Gastroesophageal sphincter (tissue), 4 donors: ENCODE results near the gene IFIT1. TPM values are rescaled to one million over a fixed set of nuclear protein-coding genes. Genes with fewer than 3 reads are reported as not detected.

Source experiments
- ATAC-seq: fragments of 150-250 bp; one replicate; pipeline ENCODE4 v1.9.1; 2016; ENCODE audit warnings: mild to moderate bottlenecking, moderate library complexity
- H3K27ac ChIP-seq, 4 donors: fragments of 200-600 bp; sonication (generic) in 3 of 4; 1 replicate in 3 of 4; 2 replicates in 1 of 4; pipeline ENCODE4 v1.5.1; 2016 to 2019
- H3K27me3 ChIP-seq: fragments of 200-600 bp; sonication (generic); one replicate; pipeline ENCODE4 v1.5.1; 2019
- H3K36me3 ChIP-seq, 2 donors: fragments of 200-600 bp; sonication (generic); one replicate each; pipeline ENCODE4 v1.5.1; 2019; ENCODE audit warnings: control low read depth in 1 of 2
- H3K4me1 ChIP-seq, 3 donors: fragments of 200-600 bp; sonication (generic); 1 replicate in 2 of 3; 2 replicates in 1 of 3; pipeline ENCODE4 v1.5.1; 2016 to 2019; ENCODE audit warnings: control low read depth in 2 of 3
- H3K4me3 ChIP-seq, 2 donors: fragments of 200-600 bp; sonication (generic); one replicate each; pipeline ENCODE4 v1.5.1; 2019; ENCODE audit warnings: mild to moderate bottlenecking in 1 of 2, moderate library complexity in 1 of 2
- H3K9me3 ChIP-seq, 3 donors: fragments of 200-600 bp; sonication (generic); one replicate each; pipeline ENCODE4 v1.5.1; 2017 to 2019; ENCODE audit warnings: control low read depth in 2 of 3
- EP300 ChIP-seq: sonication (generic); formaldehyde crosslinking; IDR thresholded peaks from one replicate; pipeline ENCODE4 v1.6.1; 2017; ENCODE audit warnings: antibody characterized with exemption, mild to moderate bottlenecking
- POLR2A ChIP-seq, 2 donors: fragments of 450-650 bp; IDR thresholded peaks; one replicate each; pipeline ENCODE4 v1.6.1; 2017; ENCODE audit warnings: antibody characterized with exemption in 2 of 2, mild to moderate bottlenecking in 2 of 2, moderate library complexity in 1 of 2
- POLR2AphosphoS5 ChIP-seq: sonication (generic); formaldehyde crosslinking; IDR thresholded peaks from one replicate; pipeline ENCODE4 v1.6.1; 2017; ENCODE audit warnings: antibody characterized with exemption
- WGBS, 2 donors: methylation state at CpG; one replicate each; pipeline ENCODE4 v1.1.5; 2018; ENCODE audit warnings: low coverage in 1 of 2; 5-methylcytosine and 5-hydroxymethylcytosine counted together
- total RNA-seq, 4 donors: library from RNA; depleted of rRNA; stranded (reverse); fragments of >200 nt; gene quantifications; one replicate each; pipeline ENCODE4 v1.1.0, GENCODE V29; 2016
- TF ChIP-seq, protein P1 (sequence below), 4 experiments: fragments of 200-600 bp in 2 of 4; fragments of 450-650 bp in 2 of 4; sonication (generic) in 1 of 4; IDR thresholded peaks; one replicate each; pipeline ENCODE4 v1.5.1; 2017 to 2019; ENCODE audit warnings: antibody characterized with exemption in 4 of 4, mild to moderate bottlenecking in 2 of 4, moderate library complexity in 2 of 4

The IFIT1 gene
- total RNA-seq, 4 donors from 2014 or later = 10.3 to 16.5 (median 15.2) TPM

DNA sequence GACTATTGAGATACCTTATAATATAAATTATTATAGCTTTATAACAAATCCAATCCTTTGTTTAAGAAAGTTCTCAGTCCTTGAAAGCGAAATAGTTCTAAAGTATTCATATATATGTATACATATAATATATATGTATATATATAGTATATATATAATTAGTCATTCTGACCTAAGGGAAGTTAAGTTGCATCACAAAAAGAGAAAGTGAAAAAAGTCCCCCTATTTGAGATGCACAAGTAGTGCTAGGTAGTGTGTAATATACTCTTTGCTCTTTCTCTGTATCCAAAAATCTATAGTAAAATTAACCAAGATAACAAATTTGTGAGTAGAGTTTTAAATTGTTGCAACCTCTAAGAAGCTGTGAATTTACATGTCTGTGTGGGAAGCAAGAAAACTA, 27.9 kb upstream of the IFIT1 start:
- TF ChIP-seq, protein P1, sequence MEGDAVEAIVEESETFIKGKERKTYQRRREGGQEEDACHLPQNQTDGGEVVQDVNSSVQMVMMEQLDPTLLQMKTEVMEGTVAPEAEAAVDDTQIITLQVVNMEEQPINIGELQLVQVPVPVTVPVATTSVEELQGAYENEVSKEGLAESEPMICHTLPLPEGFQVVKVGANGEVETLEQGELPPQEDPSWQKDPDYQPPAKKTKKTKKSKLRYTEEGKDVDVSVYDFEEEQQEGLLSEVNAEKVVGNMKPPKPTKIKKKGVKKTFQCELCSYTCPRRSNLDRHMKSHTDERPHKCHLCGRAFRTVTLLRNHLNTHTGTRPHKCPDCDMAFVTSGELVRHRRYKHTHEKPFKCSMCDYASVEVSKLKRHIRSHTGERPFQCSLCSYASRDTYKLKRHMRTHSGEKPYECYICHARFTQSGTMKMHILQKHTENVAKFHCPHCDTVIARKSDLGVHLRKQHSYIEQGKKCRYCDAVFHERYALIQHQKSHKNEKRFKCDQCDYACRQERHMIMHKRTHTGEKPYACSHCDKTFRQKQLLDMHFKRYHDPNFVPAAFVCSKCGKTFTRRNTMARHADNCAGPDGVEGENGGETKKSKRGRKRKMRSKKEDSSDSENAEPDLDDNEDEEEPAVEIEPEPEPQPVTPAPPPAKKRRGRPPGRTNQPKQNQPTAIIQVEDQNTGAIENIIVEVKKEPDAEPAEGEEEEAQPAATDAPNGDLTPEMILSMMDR (IDR thresholded peaks at IDR 0.05) = no peak
- TF ChIP-seq POLR2AphosphoS5 = no peak
- TF ChIP-seq POLR2A (IDR thresholded peaks at IDR 0.05) = no peak
- TF ChIP-seq EP300 = no peak
- no peak overlapping the region for H3K4me3 ChIP-seq
- ATAC-seq = no peak
- H3K36me3 ChIP-seq = no peaks in the 10 kb centered on the region
- 76 to 86% methylated on average over 1 of the region's 1 CpG for WGBS, 2 donors
- H3K27me3 ChIP-seq = no peaks in the 10 kb centered on the region
- no peaks in the 10 kb centered on the region for H3K9me3 ChIP-seq
- peaks cover 7 to 35% (median 9%) of the 10 kb centered on the region in 3 donors for H3K4me1 ChIP-seq
- H3K27ac ChIP-seq = no peak overlapping the region

DNA sequence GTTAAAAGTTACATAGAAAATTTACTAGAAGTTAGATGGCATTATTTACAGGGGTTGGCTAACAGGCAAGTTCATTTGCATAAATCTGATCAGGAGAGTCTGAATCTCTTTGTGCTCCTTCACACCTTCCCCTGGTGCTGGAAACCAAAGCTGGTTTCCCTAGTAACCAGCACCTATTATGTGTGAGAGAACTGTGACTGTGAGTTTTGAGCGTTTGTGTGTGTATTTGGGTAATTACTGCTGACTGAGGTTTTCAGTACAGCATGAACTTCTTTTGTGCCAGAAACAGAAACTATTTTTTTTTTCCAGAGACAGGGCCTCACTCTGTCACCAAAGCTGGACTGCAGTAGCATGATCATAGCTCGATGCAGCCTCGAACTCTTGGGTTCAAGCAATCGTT, 24.9 kb upstream of the IFIT1 start:
- 49 to 58% methylated on average over 3 of the region's 4 CpGs for WGBS, 2 donors
- Histone ChIP-seq H3K36me3 (no peaks in the 10 kb centered on the region), H3K4me1 (peaks cover 7 to 37% (median 9%) of the 10 kb centered on the region in 3 donors), H3K27ac (peak overlapping the region in 3 of 4 donors; percentile 36 to 67 (median 51)), H3K27me3 (no peaks in the 10 kb centered on the region), H3K9me3 (no peaks in the 10 kb centered on the region), H3K4me3 (no peak overlapping the region)
- TF ChIP-seq, protein P1 (IDR thresholded peaks at IDR 0.05) = no peak
- peak; percentile 15 for TF ChIP-seq POLR2AphosphoS5
- peak; percentile 52 for ATAC-seq

DNA sequence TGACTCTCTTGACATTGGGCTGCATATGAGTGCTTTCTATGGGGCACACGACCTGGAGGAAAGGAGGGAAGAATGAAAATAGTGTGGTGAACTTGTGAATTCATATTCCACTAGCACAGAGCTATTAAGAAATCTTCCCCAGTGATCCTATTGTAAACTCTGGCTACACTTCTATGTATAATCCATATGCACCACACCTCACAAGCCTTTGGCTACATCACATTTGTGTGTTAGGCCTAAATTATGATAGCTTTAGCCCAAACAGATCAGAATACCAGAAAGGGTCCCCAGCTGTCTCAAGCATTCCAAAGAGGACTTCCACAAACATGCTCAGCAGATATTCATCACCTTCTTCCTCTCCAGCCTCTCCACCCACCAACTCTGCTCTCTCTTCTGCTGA, 24.3 kb upstream of the IFIT1 start:
- TF ChIP-seq POLR2A (IDR thresholded peaks at IDR 0.05) (no peak), POLR2AphosphoS5 (no peak), EP300 (no peak)
- TF ChIP-seq, protein P1 (IDR thresholded peaks at IDR 0.05) = no peak
- no peaks in the 10 kb centered on the region for H3K9me3 ChIP-seq
- H3K27me3 ChIP-seq = no peaks in the 10 kb centered on the region
- no peak overlapping the region for H3K4me3 ChIP-seq
- no peak for ATAC-seq
- peak overlapping the region in 3 of 4 donors; percentile 36 to 67 (median 51) for H3K27ac ChIP-seq
- H3K4me1 ChIP-seq = peaks cover 7 to 38% (median 9%) of the 10 kb centered on the region in 3 donors
- no peaks in the 10 kb centered on the region for H3K36me3 ChIP-seq
- 64 to 100% methylated on average over 1 of the region's 1 CpG for WGBS, 2 donors

DNA sequence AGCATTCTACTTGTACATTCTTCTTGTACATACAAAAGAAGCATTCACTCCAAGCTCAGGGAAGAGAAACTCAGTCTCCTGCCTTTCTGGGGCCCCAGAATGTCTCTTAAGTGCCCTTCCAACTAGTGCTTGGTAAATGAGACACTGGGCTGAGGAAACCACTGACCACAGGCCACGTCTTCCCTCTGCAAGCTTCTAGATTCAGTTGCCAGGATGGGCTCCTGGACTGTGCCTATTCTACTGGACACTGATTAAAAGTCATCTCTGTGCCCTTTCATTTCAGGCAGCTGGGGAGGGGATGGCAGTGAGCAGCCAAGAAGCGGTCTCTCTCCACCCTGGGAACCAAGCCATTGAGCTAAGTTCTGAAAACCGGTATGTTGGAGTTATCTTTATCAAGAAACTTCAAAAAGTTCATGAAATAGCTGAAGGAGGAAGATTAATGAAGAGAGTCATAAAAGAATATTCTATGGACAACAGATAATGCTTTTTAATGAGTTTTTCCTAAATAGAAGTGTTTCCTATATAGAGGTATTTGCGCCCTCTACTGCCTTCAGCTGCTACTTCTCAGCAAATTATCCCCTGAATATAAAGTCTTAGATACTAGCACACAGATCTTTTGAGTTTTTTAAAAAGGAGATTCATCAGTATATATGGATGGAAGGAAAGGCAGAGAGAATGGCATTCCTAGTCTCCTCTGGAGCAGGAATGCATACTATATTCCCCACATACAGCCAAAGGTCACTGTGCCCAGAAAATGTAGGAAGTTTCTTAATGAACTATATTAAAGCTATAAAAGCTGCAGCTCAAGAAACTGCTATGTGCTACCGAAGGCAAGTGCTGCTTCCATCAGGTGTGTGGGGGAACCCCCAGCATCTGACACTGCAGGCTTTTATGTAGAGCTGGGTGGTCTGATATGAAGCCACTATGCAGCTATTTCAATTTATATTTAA, 23.0 kb upstream of the IFIT1 start:
- TF ChIP-seq, protein P1 (IDR thresholded peaks at IDR 0.05) = peak; percentile 16 to 46 (median 37)
- TF ChIP-seq POLR2AphosphoS5 = no peak
- peak; percentile 23 for ATAC-seq
- H3K27ac ChIP-seq = peak overlapping the region in 1 of 4 donors; percentile 53
- peaks cover 16 to 41% (median 18%) of the 10 kb centered on the region in 3 donors for H3K4me1 ChIP-seq
- no peaks in the 10 kb centered on the region for H3K9me3 ChIP-seq
- no peaks in the 10 kb centered on the region for H3K27me3 ChIP-seq
- H3K4me3 ChIP-seq = no peak overlapping the region
- H3K36me3 ChIP-seq = no peaks in the 10 kb centered on the region
- WGBS, 2 donors = 53 to 66% methylated on average over 4 to 5 of the region's 5 CpGs

DNA sequence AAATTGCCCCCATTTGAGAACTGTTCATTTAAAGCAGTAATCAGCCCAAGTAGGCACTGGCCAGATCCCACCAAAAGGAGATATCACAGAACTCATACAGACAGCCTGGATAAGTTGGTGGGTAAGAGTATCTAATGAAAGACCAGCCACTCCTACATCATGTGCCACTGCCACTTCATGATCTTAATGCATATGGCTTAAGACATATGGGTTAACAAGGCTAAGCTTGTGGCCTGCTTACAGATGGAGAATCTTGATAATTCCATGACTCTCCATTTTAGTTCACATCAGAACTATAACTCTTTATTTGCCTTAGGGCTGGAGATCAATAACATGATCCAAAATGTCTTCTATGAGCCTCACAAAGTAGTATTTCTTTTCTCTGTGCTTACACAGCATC, 21.3 kb upstream of the IFIT1 start:
- TF ChIP-seq EP300 = no peak
- TF ChIP-seq, protein P1 (IDR thresholded peaks at IDR 0.05) = no peak
- peaks cover 22 to 51% (median 23%) of the 10 kb centered on the region in 3 donors for H3K4me1 ChIP-seq
- H3K27ac ChIP-seq = no peak overlapping the region
- no peak overlapping the region for H3K4me3 ChIP-seq
- H3K9me3 ChIP-seq = no peaks in the 10 kb centered on the region
- no peak for ATAC-seq
- H3K27me3 ChIP-seq = no peaks in the 10 kb centered on the region
- no peaks in the 10 kb centered on the region for H3K36me3 ChIP-seq
